DMS79 treated with DMSO at 0.1 percent for 48 hours (cell line): ENCODE data around the gene PPP1R27.

Experiments used
- DNase-seq: peaks from one replicate; lab custom pipeline; 2025; lab: John Stamatoyannopoulos, UW

PPP1R27 gene

GRCh38 chr17:81860756-81861568 is 26.1 kb upstream of the PPP1R27 start:
- DNase-seq: peak; percentile 90

GRCh38 chr17:81859906-81860755 is 25.3 kb upstream of the PPP1R27 start, which contains the start of gene P4HB:
Gene P4HB (minus strand): TSS chr17:81860535. CDS start chr17:81860471, 64 bp downstream.
- no peak for DNase-seq

- no peak for DNase-seq
Measured at GRCh38 chr17:81858967-81859905, 24.4 kb upstream of the PPP1R27 start.

GRCh38 chr17:81858170-81858966 is 23.5 kb upstream of the PPP1R27 start:
- DNase-seq: no peak

GRCh38 chr17:81854974-81855774 is 20.3 kb upstream of the PPP1R27 start:
- DNase-seq: no peak

GRCh38 chr17:81852237-81852636 is 17.4 kb upstream of the PPP1R27 start:
- no peak for DNase-seq

GRCh38 chr17:81851423-81851822 is 16.6 kb upstream of the PPP1R27 start:
- no peak for DNase-seq

- no peak for DNase-seq
Measured at GRCh38 chr17:81849457-81849856, 14.6 kb upstream of the PPP1R27 start.

GRCh38 chr17:81846743-81847689 is 12.2 kb upstream of the PPP1R27 start:
- no peak for DNase-seq

- DNase-seq: no peak
Measured at GRCh38 chr17:81845881-81846742, 11.3 kb upstream of the PPP1R27 start.

GRCh38 chr17:81845361-81845760 is 10.5 kb upstream of the PPP1R27 start:
- DNase-seq: no peak

- no peak for DNase-seq
Measured at GRCh38 chr17:81844887-81845286, 10.0 kb upstream of the PPP1R27 start.

GRCh38 chr17:81844327-81844851 is 9.5 kb upstream of the PPP1R27 start:
- no peak for DNase-seq

GRCh38 chr17:81843713-81844326 is 9.0 kb upstream of the PPP1R27 start:
- DNase-seq: no peak

GRCh38 chr17:81842725-81843504 is 8.1 kb upstream of the PPP1R27 start:
- no peak for DNase-seq

- DNase-seq: no peak
Measured at GRCh38 chr17:81842378-81842724, 7.5 kb upstream of the PPP1R27 start.

- no peak for DNase-seq
Measured at GRCh38 chr17:81841866-81842265, 7.0 kb upstream of the PPP1R27 start.
